Left ventricle myocardium inferior (tissue), 1 donor: ENCODE results near the gene UXS1. TPM values are rescaled to one million over a fixed set of nuclear protein-coding genes. Genes with fewer than 3 reads are reported as not detected.

Experiments
- DNase-seq: peaks from one replicate; pipeline ENCODE4 v3.0.0-alpha.2; 2020
- H3K27ac ChIP-seq: fragments of 200-600 bp; replicated peaks from 2 replicates; pipeline ENCODE4 v1.8.0; 2021
- H3K27me3 ChIP-seq: fragments of 200-600 bp; 2 replicates; pipeline ENCODE4 v1.8.0; 2021; ENCODE audit warnings: low read depth
- H3K36me3 ChIP-seq: fragments of 200-600 bp; 2 replicates; pipeline ENCODE4 v1.8.0; 2021
- H3K4me1 ChIP-seq: fragments of 200-600 bp; 2 replicates; pipeline ENCODE4 v1.8.0; 2021
- H3K4me3 ChIP-seq: fragments of 200-600 bp; 2 replicates; pipeline ENCODE4 v1.8.0; 2021; ENCODE audit warnings: mild to moderate bottlenecking, moderate library complexity
- H3K9me3 ChIP-seq: fragments of 200-600 bp; replicated peaks from 2 replicates; pipeline ENCODE4 v1.8.0; 2021
- intact Hi-C: fragments of 100-400 bp; cut with micrococcal nuclease; formaldehyde crosslinking; loops from one replicate; pipeline ENCODE4 v1.11.0; 2022
- total RNA-seq: library from RNA; stranded (reverse); fragmentation: NEBNext Ultra II Directional; extraction: Animal tissue kit (Norgen Biotek cat#: 25700); gene quantifications from one replicate; pipeline ENCODE4 v1.2.1, GENCODE V29; 2021
- TF ChIP-seq, protein P1 (sequence below): fragments of 200-600 bp; IDR thresholded peaks from 2 replicates; pipeline ENCODE4 v1.8.0; 2021; ENCODE audit warnings: antibody characterized with exemption, mild to moderate bottlenecking, borderline replicate concordance
- donor health status: DM: no; HTN: yes; CAD: no; lungs with severe emphysema.

UXS1 gene
- total RNA-seq, 1 donor from 2014 or later = 26.7 TPM

DNA sequence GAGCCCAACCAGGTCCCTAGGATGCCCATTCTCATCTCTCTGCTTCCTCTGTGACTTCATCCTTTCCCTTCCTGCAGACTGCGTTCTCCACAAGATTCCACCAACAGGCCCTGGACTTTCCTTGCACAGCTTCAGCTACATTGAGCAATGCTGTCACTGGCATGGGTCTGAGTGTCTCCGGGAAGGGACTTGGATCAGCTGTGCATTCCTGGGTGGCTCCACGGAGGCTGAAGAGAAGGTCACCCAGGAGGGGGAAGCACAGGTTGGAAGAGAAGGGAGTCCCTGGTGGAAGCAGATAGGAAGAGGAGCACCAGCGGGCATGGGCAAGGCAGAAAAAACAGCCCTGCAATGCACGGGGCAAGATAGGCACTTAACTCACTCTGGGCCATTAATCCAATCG, 140.5 kb downstream of the UXS1 start:
- Histone ChIP-seq H3K27me3 (no peaks in the 10 kb centered on the region), H3K9me3 (no peaks in the 10 kb centered on the region), H3K36me3 (no peaks in the 10 kb centered on the region), H3K4me1 (no peaks in the 10 kb centered on the region), H3K4me3 (no peak overlapping the region), H3K27ac (no peak overlapping the region)
- no peak for DNase-seq
- TF ChIP-seq, protein P1, sequence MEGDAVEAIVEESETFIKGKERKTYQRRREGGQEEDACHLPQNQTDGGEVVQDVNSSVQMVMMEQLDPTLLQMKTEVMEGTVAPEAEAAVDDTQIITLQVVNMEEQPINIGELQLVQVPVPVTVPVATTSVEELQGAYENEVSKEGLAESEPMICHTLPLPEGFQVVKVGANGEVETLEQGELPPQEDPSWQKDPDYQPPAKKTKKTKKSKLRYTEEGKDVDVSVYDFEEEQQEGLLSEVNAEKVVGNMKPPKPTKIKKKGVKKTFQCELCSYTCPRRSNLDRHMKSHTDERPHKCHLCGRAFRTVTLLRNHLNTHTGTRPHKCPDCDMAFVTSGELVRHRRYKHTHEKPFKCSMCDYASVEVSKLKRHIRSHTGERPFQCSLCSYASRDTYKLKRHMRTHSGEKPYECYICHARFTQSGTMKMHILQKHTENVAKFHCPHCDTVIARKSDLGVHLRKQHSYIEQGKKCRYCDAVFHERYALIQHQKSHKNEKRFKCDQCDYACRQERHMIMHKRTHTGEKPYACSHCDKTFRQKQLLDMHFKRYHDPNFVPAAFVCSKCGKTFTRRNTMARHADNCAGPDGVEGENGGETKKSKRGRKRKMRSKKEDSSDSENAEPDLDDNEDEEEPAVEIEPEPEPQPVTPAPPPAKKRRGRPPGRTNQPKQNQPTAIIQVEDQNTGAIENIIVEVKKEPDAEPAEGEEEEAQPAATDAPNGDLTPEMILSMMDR = no peak
- intact Hi-C loops = no loop called here

DNA sequence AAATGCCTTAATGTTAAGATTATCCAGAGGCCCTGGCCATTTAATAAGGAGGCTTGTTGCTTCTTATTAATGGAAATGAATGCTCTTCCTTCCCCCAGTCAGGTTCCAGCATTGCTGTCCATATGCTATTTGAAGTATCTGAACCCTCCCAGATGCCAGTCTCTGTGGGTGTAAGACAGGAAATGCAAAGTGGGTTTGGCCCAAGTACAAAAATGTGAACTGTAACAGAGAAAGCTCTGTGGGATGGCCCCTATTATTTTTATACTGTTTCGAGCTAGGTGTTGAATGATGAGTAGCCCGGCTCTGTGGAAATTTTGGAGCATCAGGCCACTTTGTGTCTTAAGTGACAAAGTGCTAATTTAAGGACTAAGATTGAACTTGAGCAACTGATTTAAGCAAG, 141.0 kb downstream of the UXS1 start:
- DNase-seq = no peak
- H3K9me3 ChIP-seq = no peaks in the 10 kb centered on the region
- no peak overlapping the region for H3K4me3 ChIP-seq
- H3K27me3 ChIP-seq = no peaks in the 10 kb centered on the region
- H3K4me1 ChIP-seq = no peaks in the 10 kb centered on the region
- H3K36me3 ChIP-seq = no peaks in the 10 kb centered on the region
- TF ChIP-seq, protein P1 = no peak
- no peak overlapping the region for H3K27ac ChIP-seq
- intact Hi-C loops = no loop called here

GRCh38 chr2:106044859-106045258, 149.2 kb downstream of the UXS1 start:
- Histone ChIP-seq H3K4me1 (no peaks in the 10 kb centered on the region), H3K36me3 (no peaks in the 10 kb centered on the region), H3K9me3 (no peaks in the 10 kb centered on the region), H3K4me3 (no peak overlapping the region), H3K27me3 (no peaks in the 10 kb centered on the region), H3K27ac (no peak overlapping the region)
- DNase-seq = no peak
- intact Hi-C loops = no loop called here
- TF ChIP-seq, protein P1 = no peak

DNA sequence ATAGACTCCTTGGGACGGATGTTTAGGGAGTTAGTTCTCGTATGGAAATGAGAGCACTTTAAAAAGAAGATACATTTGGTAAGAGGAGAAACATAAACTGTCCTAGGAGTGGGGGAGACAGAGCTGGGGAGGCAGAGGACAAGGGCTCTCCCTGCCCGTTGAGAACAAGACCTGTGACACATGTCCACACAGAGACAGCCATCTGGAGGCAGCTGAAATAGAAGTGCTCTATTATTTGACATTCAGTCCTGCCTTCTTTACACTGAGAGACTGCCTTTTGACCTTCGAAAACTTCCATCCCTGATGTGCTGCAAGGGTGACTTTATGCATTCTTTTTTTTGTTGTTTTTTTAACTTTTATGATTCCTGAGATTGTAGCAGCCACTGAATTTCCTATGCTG, 150.1 kb downstream of the UXS1 start:
- Histone ChIP-seq H3K4me3 (no peak overlapping the region), H3K36me3 (no peaks in the 10 kb centered on the region), H3K9me3 (no peaks in the 10 kb centered on the region), H3K4me1 (no peaks in the 10 kb centered on the region), H3K27ac (no peak overlapping the region), H3K27me3 (no peaks in the 10 kb centered on the region)
- intact Hi-C loops = no loop called here
- TF ChIP-seq, protein P1 = no peak
- no peak for DNase-seq
